GM19455 (cell line): ENCODE results near the gene C2CD3.

ENCODE experiments used
- ATAC-seq: cut with Tn5 transposase; IDR thresholded peaks from one replicate; pipeline ENCODE4 v1.9.1; 2021; ENCODE audit not compliant: unreplicated experiment

C2CD3 gene

GRCh38 chr11:74021998-74022397, 148.8 kb downstream of the C2CD3 start:
- no peak for ATAC-seq

- no peak for ATAC-seq
These were observed 150.3 kb downstream of the C2CD3 start for GRCh38 chr11:74020539-74020938.

- no peak for ATAC-seq
These were observed 150.9 kb downstream of the C2CD3 start for GRCh38 chr11:74019860-74020259.

GRCh38 chr11:74019104-74019738, 151.6 kb downstream of the C2CD3 start:
- ATAC-seq = no peak

GRCh38 chr11:74018331-74019005, 152.3 kb downstream of the C2CD3 start:
- ATAC-seq = no peak

- no peak for ATAC-seq
These were observed 153.2 kb downstream of the C2CD3 start for GRCh38 chr11:74017631-74018030.

- no peak for ATAC-seq
These were observed 154.7 kb downstream of the C2CD3 start for GRCh38 chr11:74015919-74016684.

GRCh38 chr11:74014880-74015279, 155.9 kb downstream of the C2CD3 start:
- no peak for ATAC-seq

- no peak for ATAC-seq
These were observed 157.7 kb downstream of the C2CD3 start for GRCh38 chr11:74013141-74013540.

GRCh38 chr11:74012074-74012809, 158.6 kb downstream of the C2CD3 start:
- ATAC-seq = no peak

GRCh38 chr11:74011360-74012073, 159.3 kb downstream of the C2CD3 start:
- peak; percentile 82 for ATAC-seq

- no peak for ATAC-seq
These were observed 160.2 kb downstream of the C2CD3 start for GRCh38 chr11:74010306-74011300.

- ATAC-seq = no peak
These were observed 161.0 kb downstream of the C2CD3 start for GRCh38 chr11:74009675-74010305.

GRCh38 chr11:74009230-74009547, 161.6 kb downstream of the C2CD3 start:
- no peak for ATAC-seq

- ATAC-seq = no peak
These were observed 162.2 kb downstream of the C2CD3 start, which contains the start of gene UCP3 for GRCh38 chr11:74008373-74009229. TSS of gene UCP3 (minus strand) at chr11:74009085. CDS start at chr11:74007042, 2,043 bp downstream.

- ATAC-seq = no peak
These were observed 163.0 kb downstream of the C2CD3 start for GRCh38 chr11:74007691-74008372.

- ATAC-seq = no peak
These were observed 164.0 kb downstream of the C2CD3 start for GRCh38 chr11:74006743-74007304.
